MM.1S (cell line): ENCODE results near the gene PKN1.

ENCODE experiments used
- DNase-seq: peaks from one replicate; pipeline ENCODE4 v3.0.0-alpha.2; 2015
- H2AFZ ChIP-seq: fragments of 300-600 bp; sonication (generic); 2 replicates; pipeline ENCODE4 v1.6.0; 2016; ENCODE audit warnings: antibody characterized with exemption, low read length
- H3F3A ChIP-seq: fragments of 300-600 bp; sonication (generic); 2 replicates; pipeline ENCODE4 v1.6.1; 2016; ENCODE audit warnings: mild to moderate bottlenecking, antibody characterized with exemption, low read length, moderate library complexity, mixed read lengths; ENCODE audit not compliant: insufficient read depth
- H3K27ac ChIP-seq: fragments of 300-600 bp; sonication (generic); 2 replicates; pipeline ENCODE4 v1.5.1; 2016; ENCODE audit warnings: mild to moderate bottlenecking, low read length
- H3K27me3 ChIP-seq: fragments of 300-600 bp; sonication (generic); replicated peaks from 2 replicates; pipeline ENCODE4 v1.6.0; 2016; ENCODE audit warnings: low read length; ENCODE audit not compliant: insufficient read depth
- H3K36me3 ChIP-seq: fragments of 300-600 bp; sonication (generic); replicated peaks from 2 replicates; pipeline ENCODE4 v1.6.1; 2016; ENCODE audit warnings: mild to moderate bottlenecking, low read length, mixed read lengths; ENCODE audit not compliant: insufficient read depth
- H3K4me1 ChIP-seq: fragments of 300-600 bp; sonication (generic); 2 replicates; pipeline ENCODE4 v1.6.1; 2016; ENCODE audit warnings: low read length, mixed read lengths
- H3K4me2 ChIP-seq: fragments of 300-600 bp; sonication (generic); 2 replicates; pipeline ENCODE4 v1.6.0; 2016; ENCODE audit warnings: low read depth, low read length
- H3K4me3 ChIP-seq: fragments of 300-600 bp; sonication (generic); 2 replicates; pipeline ENCODE4 v1.5.1; 2016; ENCODE audit warnings: low read length, mixed read lengths
- H3K79me2 ChIP-seq: fragments of 300-600 bp; sonication (generic); 2 replicates; pipeline ENCODE4 v1.6.1; 2016; ENCODE audit warnings: mixed run types, low read length, mixed read lengths
- H3K9ac ChIP-seq: fragments of 300-600 bp; sonication (generic); 2 replicates; pipeline ENCODE4 v1.6.1; 2016; ENCODE audit warnings: low read length, mixed read lengths
- H3K9me2 ChIP-seq: fragments of 300-600 bp; sonication (generic); replicated peaks from 2 replicates; pipeline ENCODE4 v1.6.1; 2016; ENCODE audit warnings: mild to moderate bottlenecking, low read length, mixed read lengths; ENCODE audit not compliant: insufficient read depth
- H3K9me3 ChIP-seq: fragments of 300-600 bp; sonication (generic); replicated peaks from 2 replicates; pipeline ENCODE4 v1.6.1; 2016; ENCODE audit warnings: mild to moderate bottlenecking, low read length, mixed read lengths; ENCODE audit not compliant: insufficient read depth
- H4K20me1 ChIP-seq: fragments of 300-600 bp; sonication (generic); 2 replicates; pipeline ENCODE4 v1.6.1; 2016; ENCODE audit warnings: mild to moderate bottlenecking, low read length, moderate library complexity, mixed read lengths; ENCODE audit not compliant: insufficient read depth
- EZH2 ChIP-seq: fragments of 300-600 bp; sonication (generic); optimal IDR thresholded peaks from 2 replicates; pipeline ENCODE3; 2017; ENCODE audit warnings: low read depth, mild to moderate bottlenecking, antibody characterized with exemption, low read length, mixed read lengths
- EZH2phosphoT487 ChIP-seq: fragments of 300-600 bp; sonication (generic); IDR thresholded peaks from 2 replicates; pipeline ENCODE4 v1.6.1; 2018; ENCODE audit warnings: antibody characterized with exemption, low read length
- TF ChIP-seq, protein P1 (sequence below): fragments of 300-600 bp; sonication (generic); IDR thresholded peaks from 2 replicates; pipeline ENCODE4 v1.5.1; 2016; ENCODE audit warnings: antibody characterized with exemption, low read length, mixed read lengths

PKN1 gene

DNA sequence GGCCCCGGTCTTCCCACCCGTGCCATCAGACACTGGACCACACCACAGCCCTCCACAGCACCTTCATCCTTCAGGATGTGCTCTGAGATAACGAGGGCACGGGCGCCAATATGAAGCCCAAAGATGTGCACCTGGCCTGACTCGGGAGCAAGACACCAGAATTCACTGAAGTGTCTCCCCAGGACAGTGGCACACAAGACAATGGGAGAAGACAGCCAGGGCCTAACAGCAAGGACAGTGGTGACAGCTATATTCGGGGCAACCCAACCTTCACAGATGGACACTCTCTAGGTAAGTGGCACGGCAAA is 21.2 kb upstream of the PKN1 start:
- Histone ChIP-seq H3K9me3 (no peaks in the 10 kb centered on the region), H3F3A (peaks cover 26% of the 10 kb centered on the region), H3K4me3 (no peak overlapping the region), H3K27ac (no peak overlapping the region), H3K4me2 (no peak overlapping the region), H3K36me3 (peaks cover 36% of the 10 kb centered on the region), H3K79me2 (peaks cover 69% of the 10 kb centered on the region), H4K20me1 (peaks cover 73% of the 10 kb centered on the region), H3K4me1 (peaks cover 8% of the 10 kb centered on the region), H3K27me3 (no peaks in the 10 kb centered on the region), H3K9me2 (no peaks in the 10 kb centered on the region), H3K9ac (no peak overlapping the region), H2AFZ (no peak overlapping the region)
- DNase-seq, result no peak
- TF ChIP-seq EZH2 (no peak), EZH2phosphoT487 (no peak)
- TF ChIP-seq, protein P1, sequence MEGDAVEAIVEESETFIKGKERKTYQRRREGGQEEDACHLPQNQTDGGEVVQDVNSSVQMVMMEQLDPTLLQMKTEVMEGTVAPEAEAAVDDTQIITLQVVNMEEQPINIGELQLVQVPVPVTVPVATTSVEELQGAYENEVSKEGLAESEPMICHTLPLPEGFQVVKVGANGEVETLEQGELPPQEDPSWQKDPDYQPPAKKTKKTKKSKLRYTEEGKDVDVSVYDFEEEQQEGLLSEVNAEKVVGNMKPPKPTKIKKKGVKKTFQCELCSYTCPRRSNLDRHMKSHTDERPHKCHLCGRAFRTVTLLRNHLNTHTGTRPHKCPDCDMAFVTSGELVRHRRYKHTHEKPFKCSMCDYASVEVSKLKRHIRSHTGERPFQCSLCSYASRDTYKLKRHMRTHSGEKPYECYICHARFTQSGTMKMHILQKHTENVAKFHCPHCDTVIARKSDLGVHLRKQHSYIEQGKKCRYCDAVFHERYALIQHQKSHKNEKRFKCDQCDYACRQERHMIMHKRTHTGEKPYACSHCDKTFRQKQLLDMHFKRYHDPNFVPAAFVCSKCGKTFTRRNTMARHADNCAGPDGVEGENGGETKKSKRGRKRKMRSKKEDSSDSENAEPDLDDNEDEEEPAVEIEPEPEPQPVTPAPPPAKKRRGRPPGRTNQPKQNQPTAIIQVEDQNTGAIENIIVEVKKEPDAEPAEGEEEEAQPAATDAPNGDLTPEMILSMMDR, result no peak

DNA sequence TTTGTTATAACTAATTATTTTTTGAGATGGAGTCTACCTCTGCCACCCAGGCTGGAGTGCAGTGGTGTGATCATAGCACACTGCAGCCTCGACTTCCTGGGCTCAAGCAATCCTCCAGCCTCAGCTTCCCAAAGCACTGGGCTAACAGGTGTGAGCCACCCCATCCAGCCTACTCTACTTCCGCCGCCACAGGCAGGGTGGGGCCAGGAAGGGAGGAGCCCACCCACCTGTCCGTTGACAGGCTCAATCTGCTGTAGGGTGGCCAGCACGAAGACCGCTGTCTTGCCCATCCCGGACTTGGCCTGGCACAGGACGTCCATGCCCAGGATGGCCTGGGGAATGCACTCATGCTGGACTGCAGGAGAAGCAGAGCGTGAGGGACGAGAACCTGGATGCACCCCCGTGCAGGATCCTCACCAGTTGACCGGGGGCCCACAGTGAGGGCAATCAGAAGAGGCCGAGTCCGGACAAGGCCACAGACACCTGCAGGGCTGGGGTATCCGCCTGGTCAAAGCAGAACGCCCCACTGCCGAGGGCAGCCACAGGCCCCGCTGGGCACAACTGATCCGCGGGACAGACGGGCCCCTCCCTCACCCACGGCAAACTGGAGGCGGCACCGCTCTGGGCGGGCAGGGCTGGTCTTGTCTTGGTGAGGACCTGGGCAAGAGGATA is 20.6 kb upstream of the PKN1 start:
- Histone ChIP-seq H3K27ac (no peak overlapping the region), H2AFZ (no peak overlapping the region), H3F3A (peaks cover 25% of the 10 kb centered on the region), H3K4me1 (peaks cover 11% of the 10 kb centered on the region), H4K20me1 (peaks cover 79% of the 10 kb centered on the region), H3K36me3 (peaks cover 38% of the 10 kb centered on the region), H3K4me3 (no peak overlapping the region), H3K9me2 (no peaks in the 10 kb centered on the region), H3K9me3 (no peaks in the 10 kb centered on the region), H3K27me3 (no peaks in the 10 kb centered on the region), H3K4me2 (no peak overlapping the region), H3K9ac (no peak overlapping the region), H3K79me2 (peaks cover 75% of the 10 kb centered on the region)
- no peak for DNase-seq
- TF ChIP-seq, protein P1, result no peak
- TF ChIP-seq EZH2 (no peak), EZH2phosphoT487 (no peak)

DNA sequence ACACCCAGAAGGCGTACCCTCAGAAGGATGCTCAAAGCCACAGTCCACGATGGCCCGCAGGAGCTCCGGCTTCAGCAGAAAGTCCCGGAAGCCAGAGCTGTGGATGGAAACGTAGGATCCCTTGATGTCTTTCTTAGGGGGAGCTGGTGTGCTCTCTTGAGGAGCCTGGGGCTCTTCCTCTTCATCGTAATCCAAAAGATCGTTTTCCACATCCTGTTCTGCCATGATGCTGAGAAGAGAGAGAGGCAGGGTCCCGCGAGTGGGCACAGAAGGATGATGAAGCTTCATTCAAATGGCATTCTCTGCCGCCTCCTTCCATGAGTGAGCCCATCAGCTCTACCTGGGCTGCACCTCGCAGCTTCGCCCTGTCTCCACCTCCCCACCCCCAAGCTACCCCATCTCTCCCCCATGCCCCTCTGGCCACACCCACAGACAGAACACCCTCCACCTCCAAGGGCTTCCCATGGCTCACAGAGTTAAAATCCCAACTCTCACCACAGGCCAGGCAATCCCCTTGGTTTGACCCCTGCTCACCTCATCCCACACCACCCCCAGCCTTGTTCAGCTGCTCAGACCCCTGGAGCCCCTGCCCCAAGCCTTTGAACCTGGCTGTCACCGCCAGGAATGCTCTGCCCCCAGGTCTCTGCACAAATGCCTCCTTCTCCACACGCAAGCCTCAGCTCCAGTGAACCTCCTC is 20.0 kb upstream of the PKN1 start:
- Histone ChIP-seq H3K4me2 (no peak overlapping the region), H3K36me3 (peaks cover 38% of the 10 kb centered on the region)

More for the DNA sequence above, 20.0 kb upstream of the PKN1 start:
- Histone ChIP-seq H3K79me2 (peaks cover 82% of the 10 kb centered on the region), H3K9me2 (no peaks in the 10 kb centered on the region), H3K4me3 (no peak overlapping the region), H3K27me3 (no peaks in the 10 kb centered on the region), H3K27ac (no peak overlapping the region), H3K9ac (no peak overlapping the region), H3K9me3 (no peaks in the 10 kb centered on the region), H3F3A (peaks cover 21% of the 10 kb centered on the region), H4K20me1 (peaks cover 81% of the 10 kb centered on the region), H3K4me1 (peaks cover 11% of the 10 kb centered on the region), H2AFZ (no peak overlapping the region)
- TF ChIP-seq, protein P1, result no peak
- no peak for TF ChIP-seq EZH2
- no peak for TF ChIP-seq EZH2phosphoT487
- DNase-seq, result no peak
